Measurements from ENCODE around the gene IRAK4. TPM values are rescaled to one million over a fixed set of nuclear protein-coding genes. Genes with fewer than 3 reads are reported as not detected.

The IRAK4 gene
- polyA plus RNA-seq, 3 donors: 17.3 to 44.6 (median 29.0) TPM

GRCh38 chr12:43711348-43711747 is 47.4 kb upstream of the IRAK4 start:
- H3K27me3 Mint-ChIP-seq (ENCODE audit: low read depth in 3 of 3): peaks cover 3 to 11% (median 7%) of the 10 kb centered on the region in 3 donors
- H3K4me2 ChIP-seq (replicated peaks; ENCODE audit: extremely low read depth, low read length, poor library complexity, severe bottlenecking): no peak overlapping the region
- no peak overlapping the region for H3K9ac ChIP-seq (ENCODE audit: insufficient read depth, low read length, poor library complexity, severe bottlenecking)
- no CpG with 5 or more reads among the region's 2 CpGs for WGBS (ENCODE audit: insufficient coverage)
- no peaks in the 10 kb centered on the region for H3K79me2 ChIP-seq (ENCODE audit: insufficient read depth, low read length)
- H3K27me3 ChIP-seq (ENCODE audit: control insufficient read depth in 2 of 2, insufficient read depth in 2 of 2, low read length in 2 of 2): no peaks in the 10 kb centered on the region
- TF ChIP-seq CTCF (IDR thresholded peaks at IDR 0.05): no peak
- no peak for DNase-seq
- H3K36me3 ChIP-seq (replicated peaks in 1 of 2; ENCODE audit: control insufficient read depth in 1 of 2, insufficient read depth in 2 of 2, low read length in 2 of 2): no peaks in the 10 kb centered on the region
- H2AFZ ChIP-seq (ENCODE audit: insufficient read depth, low read depth, low read length, poor library complexity, severe bottlenecking): no peak overlapping the region
- peaks cover 0 to 21% (median 9%) of the 10 kb centered on the region in 7 donors for H3K9me3 Mint-ChIP-seq
- H4K20me1 ChIP-seq (ENCODE audit: insufficient read depth, low read length): no peaks in the 10 kb centered on the region
- H3K4me1 Mint-ChIP-seq: no peaks in the 10 kb centered on the region
- no peaks in the 10 kb centered on the region for H3K4me1 ChIP-seq (ENCODE audit: control insufficient read depth in 1 of 2, insufficient read depth in 2 of 2, low read length in 2 of 2)
- H3K4me3 ChIP-seq (replicated peaks in 1 of 3; ENCODE audit: low read depth in 2 of 3, low read length in 3 of 3): no peak overlapping the region
- H3K4me3 Mint-ChIP-seq: no peak overlapping the region
- intact Hi-C loops (cut with micrococcal nuclease): no loop called here
- H3K9me3 ChIP-seq (replicated peaks in 1 of 2; ENCODE audit: control insufficient read depth in 1 of 2, insufficient read depth in 1 of 2, low read length in 2 of 2): peaks cover 0 to 10% of the 10 kb centered on the region in 2 donors
- no peak overlapping the region for H3K27ac ChIP-seq (ENCODE audit: low read depth in 1 of 2, low read length in 2 of 2)
- H3K36me3 Mint-ChIP-seq: no peaks in the 10 kb centered on the region
- no peak overlapping the region for H3K27ac Mint-ChIP-seq

GRCh38 chr12:43722621-43723020 is 36.1 kb upstream of the IRAK4 start:
- Histone ChIP-seq H3K9ac (ENCODE audit: insufficient read depth, low read length, poor library complexity, severe bottlenecking) (no peak overlapping the region), H3K27ac (ENCODE audit: low read depth in 1 of 2, low read length in 2 of 2) (no peak overlapping the region), H3K4me2 (replicated peaks; ENCODE audit: extremely low read depth, low read length, poor library complexity, severe bottlenecking) (no peak overlapping the region), H4K20me1 (ENCODE audit: insufficient read depth, low read length) (no peaks in the 10 kb centered on the region), H3K4me3 (replicated peaks in 1 of 3; ENCODE audit: low read depth in 2 of 3, low read length in 3 of 3) (no peak overlapping the region), H3K4me1 (ENCODE audit: control insufficient read depth in 1 of 2, insufficient read depth in 2 of 2, low read length in 2 of 2) (no peaks in the 10 kb centered on the region), H3K79me2 (ENCODE audit: insufficient read depth, low read length) (no peaks in the 10 kb centered on the region), H3K27me3 (ENCODE audit: control insufficient read depth in 2 of 2, insufficient read depth in 2 of 2, low read length in 2 of 2) (no peaks in the 10 kb centered on the region), H3K9me3 (replicated peaks in 1 of 2; ENCODE audit: control insufficient read depth in 1 of 2, insufficient read depth in 1 of 2, low read length in 2 of 2) (no peaks in the 10 kb centered on the region), H3K36me3 (replicated peaks in 1 of 2; ENCODE audit: control insufficient read depth in 1 of 2, insufficient read depth in 2 of 2, low read length in 2 of 2) (peaks cover 0 to 14% of the 10 kb centered on the region in 2 donors), H2AFZ (ENCODE audit: insufficient read depth, low read depth, low read length, poor library complexity, severe bottlenecking) (no peak overlapping the region)
- Mint-ChIP-seq H3K4me3 (no peak overlapping the region), H3K36me3 (peaks cover 15 to 16% of the 10 kb centered on the region in 2 donors), H3K9me3 (peaks cover 0 to 1% (median 0%) of the 10 kb centered on the region in 7 donors), H3K4me1 (no peaks in the 10 kb centered on the region), H3K27me3 (ENCODE audit: low read depth in 3 of 3) (peaks cover 0 to 1% (median 0%) of the 10 kb centered on the region in 3 donors), H3K27ac (no peak overlapping the region)
- no peak for DNase-seq
- no peak for TF ChIP-seq CTCF (IDR thresholded peaks at IDR 0.05)
- intact Hi-C loops (cut with micrococcal nuclease): no loop called here
